NCI-H2029 treated with DMSO at 0.1 percent for 48 hours (cell line): ENCODE measurements around the gene CHMP2B.
"Not testable (repeated sequence)": the region's sequence is repeated elsewhere in the genome, so short reads cannot be mapped to it uniquely, and the experiment has no call there.

Experiments used
- DNase-seq: peaks from one replicate; lab custom pipeline; 2025; lab: John Stamatoyannopoulos, UW

Gene CHMP2B

DNA sequence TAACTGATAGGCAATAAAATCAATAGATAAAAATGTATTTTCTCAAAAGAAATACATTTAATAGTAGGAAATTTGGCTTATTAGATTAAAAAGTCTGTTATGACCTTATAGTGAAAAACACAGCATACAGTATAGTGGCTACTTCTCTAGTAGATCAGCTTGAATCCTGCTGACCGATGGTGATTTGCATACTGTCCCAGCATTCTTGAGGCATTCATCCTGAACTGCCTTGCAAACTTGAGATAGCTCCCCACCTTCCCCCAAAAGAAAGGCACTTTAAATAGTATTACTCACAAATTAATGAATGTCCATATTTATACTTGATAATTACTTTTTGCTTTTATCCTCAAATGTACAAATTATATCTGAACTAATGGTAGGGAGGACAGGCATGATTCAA lies 6.7 kb downstream of the CHMP2B start:
- no peak for DNase-seq

DNA sequence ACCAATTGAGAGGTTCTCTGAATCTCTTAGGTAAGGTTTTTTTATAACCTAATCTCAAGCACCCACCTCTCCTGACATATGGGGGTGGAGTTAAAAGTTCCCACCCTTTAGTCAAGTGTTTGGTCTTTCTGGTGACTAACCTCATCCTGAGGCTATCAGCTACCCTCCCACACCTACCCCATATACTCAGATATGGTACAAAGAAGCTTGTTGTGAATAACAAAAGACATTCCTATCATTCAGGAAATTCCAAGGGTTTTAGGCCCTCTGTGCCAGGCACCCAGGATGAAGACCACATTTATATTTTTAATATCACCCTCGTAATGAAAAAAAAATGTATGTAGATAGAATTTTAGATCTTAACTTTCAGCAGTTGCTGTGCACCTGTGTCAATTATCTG lies 9.0 kb downstream of the CHMP2B start:
- no peak for DNase-seq

DNA sequence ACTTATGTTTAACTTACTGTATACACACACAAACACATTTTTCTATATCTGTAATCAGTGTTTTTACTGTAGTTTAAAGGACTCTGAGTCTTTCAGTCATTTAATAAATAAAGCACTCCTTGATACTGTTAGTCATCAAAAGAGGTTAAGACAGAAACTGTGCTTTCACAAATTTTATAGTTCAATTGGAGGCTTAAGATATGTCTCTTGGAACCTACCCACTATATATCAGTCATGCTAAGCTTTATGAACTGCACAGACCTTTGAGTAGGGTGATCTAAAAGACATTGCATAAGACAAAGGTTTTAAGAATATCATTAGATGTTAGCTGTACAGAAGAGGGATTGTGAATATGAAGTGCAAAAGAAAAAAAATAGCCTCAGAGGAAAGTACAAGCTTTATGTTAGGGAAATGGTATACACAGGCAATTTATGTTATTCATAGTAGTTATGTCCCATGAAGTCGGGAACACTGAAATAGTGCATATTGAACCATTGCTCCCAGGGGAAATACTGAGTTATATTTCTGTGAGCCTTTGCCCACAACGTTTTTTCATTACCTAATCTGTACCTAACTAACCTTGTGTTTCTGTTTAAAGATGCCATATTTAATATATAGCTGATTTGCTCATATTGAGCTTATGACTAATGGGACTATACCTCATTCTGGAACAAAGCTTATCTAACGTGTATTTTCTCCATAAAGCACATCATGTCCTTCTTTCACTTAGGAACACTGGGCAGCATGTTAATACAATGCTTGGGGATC lies 19.7 kb downstream of the CHMP2B start:
- DNase-seq = no peak

DNA sequence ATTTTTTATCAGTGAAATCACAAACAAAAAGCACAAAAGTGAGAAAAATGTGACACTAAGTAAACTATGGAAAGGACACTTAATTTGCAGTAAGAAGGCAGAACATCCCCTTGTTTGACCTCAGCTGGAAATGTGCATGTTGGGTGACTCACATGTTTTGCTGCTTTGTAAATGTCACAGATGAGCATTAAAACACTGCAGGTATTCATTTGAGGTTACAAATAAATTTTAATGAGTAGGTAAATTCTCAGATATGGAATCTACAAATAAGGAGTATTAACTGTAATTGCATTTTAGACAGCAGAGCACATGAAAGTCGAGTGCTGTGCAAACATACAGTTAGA lies 20.3 kb downstream of the CHMP2B start:
- DNase-seq = no peak

DNA sequence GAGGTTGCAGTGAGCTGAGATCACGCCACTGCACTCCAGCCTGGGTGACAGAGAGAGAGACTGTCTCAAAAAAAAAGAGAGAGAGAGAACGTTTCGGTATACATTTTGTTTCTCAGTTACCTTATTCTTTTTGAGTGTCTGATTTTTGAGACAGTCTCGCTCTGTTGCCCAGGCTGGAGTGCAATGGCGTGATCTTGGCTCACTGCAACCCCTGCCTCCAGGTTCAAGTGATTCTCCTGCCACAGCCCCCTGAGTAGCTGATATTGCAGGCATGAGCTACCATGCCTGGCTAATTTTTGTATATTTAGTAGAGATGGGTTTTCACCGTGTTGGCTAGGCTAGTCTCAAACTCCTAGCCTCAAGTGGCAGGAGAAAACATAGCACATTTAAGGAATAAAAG lies 21.1 kb downstream of the CHMP2B start:
- not testable (repeated sequence) for DNase-seq

DNA sequence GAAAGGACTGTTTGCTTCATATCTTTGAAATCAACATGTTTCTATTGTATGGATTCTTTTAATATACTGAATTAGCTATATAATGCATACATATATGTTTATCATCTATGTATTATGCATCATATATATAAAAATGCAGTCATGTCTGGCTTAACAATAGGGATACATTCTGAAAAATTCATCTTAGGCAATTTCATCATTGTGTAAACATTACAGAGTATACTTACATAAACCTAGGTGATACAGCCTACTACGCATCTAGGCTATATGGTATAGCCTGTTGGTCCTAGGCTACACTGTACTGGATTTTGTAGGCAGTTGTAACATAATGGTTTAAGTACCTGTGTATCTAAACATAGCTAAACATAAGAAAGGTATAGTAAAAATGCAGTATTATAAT lies 21.7 kb downstream of the CHMP2B start:
- DNase-seq = no peak

DNA sequence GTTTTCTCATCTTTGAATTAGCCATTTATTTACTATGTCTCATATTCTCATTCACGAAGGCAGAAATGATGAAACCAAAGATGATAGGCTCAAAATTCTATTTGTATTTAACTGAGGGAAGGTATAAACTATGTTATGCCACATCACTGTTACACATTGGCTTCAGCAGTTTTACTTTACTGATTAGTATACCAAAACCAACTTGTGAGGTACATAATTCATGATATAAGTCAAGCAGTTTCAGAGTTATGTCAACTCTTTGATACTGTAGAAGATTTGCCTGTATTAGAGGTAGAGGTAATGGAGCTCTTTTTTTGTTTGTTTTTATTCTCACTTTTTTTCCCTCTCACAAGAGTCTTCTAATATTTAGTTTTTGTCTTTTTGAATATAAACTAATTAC lies 22.9 kb downstream of the CHMP2B start:
- DNase-seq = no peak

DNA sequence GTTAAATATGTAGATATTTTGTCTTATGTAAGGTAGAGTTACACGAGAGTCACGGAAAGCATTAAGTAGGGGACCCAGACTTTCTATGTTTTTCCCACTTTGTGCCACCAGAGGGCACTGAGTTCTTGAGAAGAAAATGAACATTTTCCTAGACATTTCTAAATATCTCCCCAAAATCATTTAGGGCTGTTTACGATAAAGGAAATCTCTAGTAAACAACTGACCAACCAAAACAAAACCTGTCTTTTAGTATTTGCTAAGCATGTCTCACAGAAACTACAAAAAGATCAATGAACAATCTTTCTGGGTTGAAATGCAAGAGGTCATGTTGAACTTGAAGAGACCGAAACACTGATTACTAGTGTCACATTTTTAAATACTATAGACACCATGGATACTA lies 33.2 kb downstream of the CHMP2B start:
- DNase-seq = no peak

DNA sequence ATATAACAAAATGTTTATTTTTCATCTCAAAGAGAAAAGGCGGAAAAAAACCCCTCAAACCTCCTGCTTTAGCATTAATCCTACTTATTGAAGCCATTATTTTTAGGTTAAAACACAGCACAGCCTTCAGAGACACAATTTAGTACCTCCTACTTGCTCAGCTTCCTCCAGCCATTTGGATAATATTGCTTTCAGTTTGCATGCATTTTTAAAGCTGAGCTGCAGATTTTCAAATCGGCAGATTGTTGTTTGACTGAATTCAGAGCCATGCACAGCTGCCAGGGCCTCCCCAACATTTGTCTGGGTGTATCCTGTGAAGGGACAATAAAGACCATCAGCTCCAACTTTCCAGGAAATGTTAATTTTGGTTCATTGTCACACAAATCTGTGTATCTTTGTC lies 34.8 kb downstream of the CHMP2B start:
- DNase-seq = no peak

DNA sequence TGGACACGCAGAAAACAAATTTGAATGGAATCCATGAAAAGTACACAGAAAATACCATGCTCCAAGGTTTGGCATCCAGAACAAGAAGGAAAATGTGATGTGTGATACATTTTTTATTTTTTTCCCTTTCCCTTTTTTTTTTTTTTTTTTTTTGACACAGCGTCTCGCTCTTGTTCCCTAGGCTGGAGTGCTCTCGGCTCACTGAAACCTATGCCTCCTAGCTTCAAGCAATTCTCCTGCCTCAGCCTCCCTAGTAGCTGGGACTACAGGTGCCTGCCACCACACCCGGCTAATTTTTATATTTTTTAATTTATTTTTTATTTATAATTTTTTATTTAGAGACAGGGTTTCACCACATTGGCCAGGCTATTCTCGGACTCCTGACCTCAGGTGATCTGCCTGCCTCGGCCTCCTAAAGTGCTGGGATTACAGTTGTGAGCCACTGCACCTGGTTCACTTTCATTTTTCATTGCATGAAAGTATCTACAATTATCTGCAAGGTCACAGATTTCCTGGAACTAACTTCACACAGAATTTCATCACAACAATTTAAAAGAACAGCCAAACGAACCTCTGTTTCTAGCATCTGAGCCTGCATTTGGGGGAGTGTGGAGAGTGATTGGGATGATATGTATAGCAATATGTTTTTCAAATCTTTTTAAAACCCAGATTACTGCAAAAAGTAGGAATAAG lies 41.0 kb downstream of the CHMP2B start:
- DNase-seq = no peak

DNA sequence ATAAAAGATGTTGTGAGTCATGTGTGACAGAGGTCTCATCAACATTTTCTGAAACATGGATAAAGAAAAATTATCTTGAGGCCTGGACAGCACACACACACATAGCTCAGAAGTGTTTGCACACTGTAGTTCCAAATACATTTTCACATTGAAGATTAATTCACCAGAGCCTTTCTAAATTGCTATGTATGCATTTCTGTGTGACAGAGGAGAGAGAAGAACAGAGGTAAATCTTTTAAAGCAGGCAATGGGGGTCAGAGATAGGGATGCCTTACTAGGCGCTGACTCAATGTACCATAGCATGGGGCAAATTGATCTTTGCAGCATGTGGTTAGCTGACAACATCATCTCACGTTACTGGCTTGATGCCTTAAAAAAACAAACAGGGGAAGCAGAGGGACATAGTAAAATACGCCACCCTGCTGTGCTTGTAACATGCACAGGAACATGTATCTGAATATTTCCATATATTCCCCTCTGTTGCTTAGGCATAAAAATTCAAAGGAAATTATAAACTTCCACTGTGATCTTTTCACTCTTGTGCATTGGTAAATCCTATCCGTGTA lies 41.6 kb downstream of the CHMP2B start:
- no peak for DNase-seq

DNA sequence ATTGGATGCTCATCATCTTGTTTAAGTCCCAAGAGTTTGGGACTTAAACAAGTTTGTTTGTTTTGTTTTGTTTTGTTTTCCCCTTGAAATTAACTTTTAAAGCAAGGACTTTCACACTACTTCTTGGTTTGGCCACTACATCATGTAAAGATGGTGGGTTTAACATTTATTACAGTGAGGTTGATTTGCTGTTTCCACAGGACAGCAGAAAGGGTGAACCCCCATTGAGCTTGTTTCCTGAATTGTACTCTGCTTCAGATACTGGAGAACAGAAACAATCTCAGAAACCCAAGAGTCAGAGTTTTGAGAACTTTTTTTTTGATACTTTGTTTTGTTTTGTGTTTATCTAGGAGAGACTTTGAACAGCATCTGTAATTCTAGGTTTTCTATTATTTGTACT lies 42.6 kb downstream of the CHMP2B start:
- DNase-seq = no peak

DNA sequence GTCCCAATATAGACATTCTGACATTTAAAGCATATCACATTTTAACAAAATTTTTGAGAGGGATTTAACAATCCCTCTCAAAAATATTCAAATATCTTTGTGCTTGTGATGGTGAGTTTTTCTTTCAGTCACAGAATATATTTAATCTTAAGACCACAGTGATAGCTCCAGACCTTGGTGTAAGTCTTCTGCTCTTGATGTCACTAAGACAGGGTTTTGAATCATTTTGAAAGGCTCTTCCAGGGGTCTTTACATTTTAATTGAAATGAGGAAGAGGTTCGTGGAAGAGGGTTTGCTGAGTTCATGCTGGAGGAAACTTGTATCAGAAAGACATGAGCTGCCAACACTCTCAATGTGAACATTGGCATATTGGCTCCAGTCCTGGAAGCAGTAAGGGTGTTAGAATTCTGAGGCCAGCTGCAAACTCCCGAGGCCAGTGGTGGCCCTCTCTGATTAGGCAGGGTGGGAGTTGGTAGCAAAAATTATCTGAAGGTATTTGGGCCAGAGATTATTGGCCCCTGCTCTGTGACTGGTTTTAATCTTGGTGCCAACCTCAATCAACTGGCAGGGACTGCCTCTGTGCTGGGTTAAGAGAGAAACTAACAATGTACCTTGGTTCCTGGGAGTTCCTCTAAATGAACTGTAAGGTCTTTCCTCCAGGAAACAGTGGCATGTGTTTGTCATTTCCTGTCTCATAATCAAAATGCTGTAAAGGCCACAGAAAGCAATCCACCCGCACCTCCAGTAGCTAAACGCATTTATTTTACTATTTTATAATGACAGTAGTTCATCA lies 44.0 kb downstream of the CHMP2B start:
- DNase-seq = no peak

DNA sequence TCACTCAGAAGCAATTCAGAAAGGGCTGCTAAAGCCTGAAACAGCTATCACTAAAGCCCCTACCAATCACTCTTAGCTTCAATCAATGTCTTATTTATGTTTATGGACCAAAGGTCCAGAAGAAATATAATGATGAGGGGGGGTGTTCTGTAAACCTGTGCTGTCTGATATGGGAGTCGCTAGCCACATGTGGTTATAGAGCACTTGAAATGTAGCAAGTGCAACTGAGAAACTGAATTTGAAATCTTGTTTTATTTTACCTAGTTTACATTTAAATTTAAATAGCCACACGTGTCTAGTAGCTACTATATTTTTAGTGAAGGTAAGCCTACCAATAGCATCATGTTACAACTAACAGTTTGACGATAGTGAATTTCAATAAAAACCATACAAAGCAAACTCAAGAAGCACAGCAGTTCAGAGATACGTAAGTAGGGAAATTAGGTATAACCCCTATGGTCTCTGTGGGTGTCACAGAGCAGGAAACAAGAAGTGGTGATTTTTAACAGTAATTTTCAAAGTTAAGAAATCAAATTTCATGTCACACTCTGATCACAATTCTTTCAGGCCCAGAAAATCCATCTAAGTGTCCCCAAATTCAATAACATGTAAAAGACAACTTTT lies 45.7 kb downstream of the CHMP2B start:
- no peak for DNase-seq

DNA sequence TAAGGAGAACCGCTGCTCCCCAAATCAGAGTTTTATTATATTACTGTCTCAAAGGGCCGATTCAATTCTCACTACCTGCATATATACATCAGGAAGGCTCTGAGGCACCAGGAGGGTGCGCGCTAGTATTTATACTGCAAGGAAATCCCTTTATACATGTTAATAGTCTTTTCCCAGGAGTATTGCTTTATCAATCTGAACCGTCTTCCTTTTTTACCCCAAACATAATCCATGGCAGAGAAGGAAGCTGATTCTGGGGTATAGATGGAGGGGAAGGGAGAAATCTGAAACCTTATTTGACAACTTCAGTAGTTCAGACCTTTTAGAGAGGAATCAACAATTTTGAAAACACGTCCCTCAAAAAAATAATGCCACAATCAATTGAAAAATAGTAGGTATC lies 49.4 kb downstream of the CHMP2B start, which contains the start of gene POU1F1:
TSS of gene POU1F1 (minus strand) at position 101 of the 400 bp plus-strand sequence. CDS start 122 bp downstream, outside the sequence.
- DNase-seq = no peak

DNA sequence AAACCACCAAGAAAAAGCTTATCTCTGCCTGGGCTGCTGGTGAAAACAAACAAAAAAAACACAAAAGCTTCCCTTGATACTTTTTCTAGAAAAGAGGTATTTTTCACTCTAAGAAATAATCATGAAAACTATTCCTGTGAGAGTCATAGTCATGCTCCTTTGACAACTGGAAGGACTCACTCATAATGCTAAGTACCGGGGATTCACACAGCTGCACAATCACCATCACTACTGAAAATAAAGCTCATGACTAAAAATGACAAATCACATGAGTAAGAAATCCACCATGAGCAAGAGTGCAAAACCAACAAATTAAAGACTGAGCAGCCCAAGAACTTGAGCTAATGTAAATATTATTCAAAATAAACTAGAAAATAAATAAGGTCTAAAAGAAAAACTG lies 59.9 kb downstream of the CHMP2B start:
- DNase-seq = no peak

DNA sequence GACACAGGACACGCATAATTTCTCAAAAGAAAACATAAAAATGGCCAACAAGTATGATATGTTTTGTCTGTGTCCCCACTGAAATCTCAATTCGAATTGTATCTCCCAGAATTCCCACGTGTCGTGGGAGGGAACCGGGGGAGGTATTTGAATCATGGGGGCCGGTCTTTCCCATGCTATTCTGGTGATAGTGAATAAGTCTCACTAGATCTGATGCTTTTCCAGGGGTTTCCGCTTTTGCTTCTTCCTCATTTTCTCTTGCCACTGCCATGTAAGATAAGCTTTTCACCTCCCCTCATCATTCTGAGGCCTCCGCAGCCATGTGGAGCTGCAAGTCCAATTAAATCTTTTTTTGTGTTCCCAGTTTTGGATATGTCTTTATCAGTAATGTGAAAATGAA lies 61.3 kb downstream of the CHMP2B start:
- no peak for DNase-seq

DNA sequence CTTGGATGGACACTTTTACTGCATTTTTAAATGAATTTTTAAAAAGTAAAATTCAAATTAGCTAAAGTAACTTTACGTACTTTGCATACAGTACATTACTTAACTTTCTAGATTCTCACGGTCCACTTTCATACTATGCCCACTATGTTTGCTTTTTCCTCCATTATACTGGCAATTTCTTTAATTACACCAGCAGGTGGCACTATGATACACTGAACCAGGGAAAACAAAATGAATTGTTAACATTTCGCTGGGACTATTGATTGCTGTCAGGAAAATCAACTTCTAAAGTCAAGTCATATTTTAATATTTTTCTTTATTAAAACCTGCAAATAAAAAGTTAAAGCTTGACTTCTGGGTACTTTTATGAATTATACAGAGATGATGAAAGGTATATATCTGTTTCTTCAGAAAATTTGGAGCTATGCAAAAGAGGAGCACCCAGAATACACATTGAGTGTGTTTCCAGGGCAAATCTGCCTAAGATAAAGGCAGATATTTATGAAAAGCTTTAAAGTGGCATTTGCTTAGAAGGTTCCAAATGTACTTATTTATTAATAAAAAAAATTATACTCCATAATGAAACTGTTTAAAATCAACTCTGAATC lies 71.1 kb downstream of the CHMP2B start:
- DNase-seq = peak; percentile 78

DNA sequence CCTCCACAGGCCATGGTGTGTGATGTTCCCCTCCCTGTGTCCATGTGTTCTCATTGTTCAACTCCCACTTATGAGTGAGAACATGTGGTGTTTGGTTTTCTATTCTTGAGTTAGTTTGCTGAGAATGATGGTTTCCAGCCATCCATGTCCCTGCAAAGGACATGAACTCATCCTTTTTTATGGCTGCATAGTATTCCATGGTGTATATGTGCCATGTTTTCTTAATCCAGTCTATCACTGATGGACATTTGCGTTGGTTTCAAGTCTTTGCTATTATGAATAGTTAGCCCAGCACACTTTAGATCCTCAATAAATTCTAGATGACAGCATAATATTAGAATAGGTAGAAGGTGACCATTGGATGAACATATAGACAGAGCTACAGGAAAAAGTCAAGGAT lies 77.9 kb downstream of the CHMP2B start:
- DNase-seq = not testable (repeated sequence)
